ENCODE data around the gene CALHM3. TPM values are rescaled to one million over a fixed set of nuclear protein-coding genes. Genes with fewer than 3 reads are reported as not detected.

The CALHM3 gene
- total RNA-seq, 1 experiment from 2014 or later, result 13.1 TPM

DNA sequence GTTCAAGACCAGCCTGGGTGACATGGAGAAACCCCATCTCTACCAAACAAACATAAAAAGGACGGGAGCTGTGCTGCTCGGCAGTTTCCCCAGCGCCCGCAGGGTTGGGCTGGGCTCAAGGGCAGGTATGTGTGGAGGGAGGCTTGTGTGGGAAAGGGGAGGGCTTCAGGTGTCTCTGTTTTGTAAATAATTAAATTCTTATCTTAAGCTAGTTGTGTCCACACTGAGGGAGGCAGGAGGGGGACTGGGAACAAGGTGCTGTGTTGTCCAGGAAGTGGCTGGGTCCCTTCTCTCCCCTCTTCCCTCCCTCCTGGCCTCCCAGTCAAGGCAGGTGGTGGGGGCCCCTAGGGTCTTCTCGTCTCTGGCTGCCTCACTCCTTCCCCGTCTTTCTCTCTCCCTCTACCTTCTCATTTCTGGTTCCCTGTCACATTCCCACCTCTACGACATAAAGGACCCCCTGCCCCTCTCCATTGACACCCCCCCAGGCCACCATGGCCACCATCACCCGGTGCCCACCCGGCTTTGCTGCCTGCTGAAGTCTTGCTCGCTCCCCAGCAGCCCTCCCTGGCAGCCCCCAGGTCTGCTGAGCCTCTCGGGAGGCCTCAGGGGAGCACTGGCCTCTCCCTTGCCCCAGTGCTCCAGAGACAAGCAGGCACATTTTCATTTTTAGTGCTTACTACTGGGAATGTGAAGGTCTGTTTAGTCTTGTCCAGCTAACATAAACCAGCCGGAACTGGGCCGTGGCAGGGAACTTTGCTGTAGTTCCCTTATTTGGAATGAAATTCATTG is 33.7 kb upstream of the CALHM3 start:
- Histone ChIP-seq H3K4me2 (no peak overlapping the region), H3K27me3 (ENCODE audit: insufficient read depth, low read depth) (no peaks in the 10 kb centered on the region), H3K9me3 (ENCODE audit: insufficient read depth, low read depth) (no peaks in the 10 kb centered on the region), H3K9me2 (ENCODE audit: insufficient read depth) (no peaks in the 10 kb centered on the region), H3F3A (ENCODE audit: insufficient read depth, low read depth) (peaks cover 9% of the 10 kb centered on the region; the same call in 1 of the 2 replicates), H4K20me1 (ENCODE audit: insufficient read depth) (no peaks in the 10 kb centered on the region), H2AFZ (no peak overlapping the region), H3K4me3 (no peak overlapping the region), H3K27ac (no peak overlapping the region), H3K79me2 (ENCODE audit: low read depth) (no peaks in the 10 kb centered on the region), H3K4me1 (replicated peaks; ENCODE audit: insufficient read depth) (peaks cover 10% of the 10 kb centered on the region; the same call in 1 of the 2 replicates), H3K36me3 (ENCODE audit: low read depth) (no peaks in the 10 kb centered on the region)
- CTCF ChIA-PET, result no interaction called here
- no peak for TF ChIP-seq EZH2 (IDR thresholded peaks at IDR 0.05; ENCODE audit: low read depth)
- no peak for TF ChIP-seq CTCF (conservative IDR thresholded peaks at IDR 0.05)
- BruUV-seq (replicated peaks), result no TSS peak
- POLR2A ChIA-PET (ENCODE audit: unreplicated experiment), result no interaction called here
- intact Hi-C loops (cut with micrococcal nuclease; ENCODE audit: unreplicated experiment), result no loop called here
- no peak for DNase-seq

DNA sequence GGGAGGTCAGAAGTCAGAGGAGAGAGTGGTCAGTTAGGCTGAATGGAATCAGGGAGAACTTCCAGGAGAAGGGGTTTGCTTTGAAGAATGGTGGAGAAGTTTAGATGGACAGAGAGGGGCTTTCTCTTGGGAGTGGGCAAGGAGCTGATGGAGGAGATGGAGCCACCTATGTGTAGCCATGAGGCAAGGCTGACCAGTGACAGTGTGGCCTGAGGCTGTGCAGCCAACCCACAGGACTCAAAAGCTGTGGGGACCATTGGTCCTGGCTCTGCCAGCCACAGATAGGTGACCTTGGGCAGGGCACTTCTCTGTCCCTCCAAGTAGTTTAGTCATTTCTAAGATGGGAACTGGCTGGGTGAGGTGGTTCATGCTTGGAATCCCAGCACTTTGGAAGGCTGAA is 33.1 kb upstream of the CALHM3 start:
- intact Hi-C loops (cut with micrococcal nuclease; ENCODE audit: unreplicated experiment), result no loop called here
- Histone ChIP-seq H3K9me3 (ENCODE audit: insufficient read depth, low read depth) (no peaks in the 10 kb centered on the region), H2AFZ (no peak overlapping the region), H3K27ac (no peak overlapping the region), H3K4me2 (no peak overlapping the region), H3K4me1 (replicated peaks; ENCODE audit: insufficient read depth) (peaks cover 6% of the 10 kb centered on the region; the same call in 1 of the 2 replicates), H3K36me3 (ENCODE audit: low read depth) (no peaks in the 10 kb centered on the region), H3K79me2 (ENCODE audit: low read depth) (no peaks in the 10 kb centered on the region), H4K20me1 (ENCODE audit: insufficient read depth) (no peaks in the 10 kb centered on the region), H3K4me3 (no peak overlapping the region), H3K9me2 (ENCODE audit: insufficient read depth) (no peaks in the 10 kb centered on the region), H3F3A (ENCODE audit: insufficient read depth, low read depth) (peaks cover 4% of the 10 kb centered on the region; the same call in 1 of the 2 replicates), H3K27me3 (ENCODE audit: insufficient read depth, low read depth) (no peaks in the 10 kb centered on the region)
- DNase-seq, result no peak
- ChIA-PET CTCF (no interaction called here), POLR2A (ENCODE audit: unreplicated experiment) (no interaction called here)
- TF ChIP-seq CTCF (conservative IDR thresholded peaks at IDR 0.05) (no peak), EZH2 (IDR thresholded peaks at IDR 0.05; ENCODE audit: low read depth) (no peak)
- BruUV-seq (replicated peaks), result no TSS peak

- H2AFZ ChIP-seq, result no peak overlapping the region
- ChIA-PET POLR2A (ENCODE audit: unreplicated experiment) (no interaction called here), CTCF (no interaction called here)
- no peak overlapping the region for H3K4me3 ChIP-seq
- peaks cover 6% of the 10 kb centered on the region; the same call in 1 of the 2 replicates for H3K4me1 ChIP-seq (replicated peaks; ENCODE audit: insufficient read depth)
- BruUV-seq (replicated peaks), result no TSS peak
- no peak overlapping the region for H3K27ac ChIP-seq
- H3K9me3 ChIP-seq (ENCODE audit: insufficient read depth, low read depth), result no peaks in the 10 kb centered on the region
- no peaks in the 10 kb centered on the region for H3K79me2 ChIP-seq (ENCODE audit: low read depth)
- no peaks in the 10 kb centered on the region for H4K20me1 ChIP-seq (ENCODE audit: insufficient read depth)
- TF ChIP-seq CTCF (conservative IDR thresholded peaks at IDR 0.05) (no peak), EZH2 (IDR thresholded peaks at IDR 0.05; ENCODE audit: low read depth) (no peak)
- H3F3A ChIP-seq (ENCODE audit: insufficient read depth, low read depth), result peaks cover 4% of the 10 kb centered on the region; the same call in 1 of the 2 replicates
- intact Hi-C loops (cut with micrococcal nuclease; ENCODE audit: unreplicated experiment), result no loop called here
- no peaks in the 10 kb centered on the region for H3K27me3 ChIP-seq (ENCODE audit: insufficient read depth, low read depth)
- no peak for DNase-seq
- no peak overlapping the region for H3K4me2 ChIP-seq
- no peaks in the 10 kb centered on the region for H3K36me3 ChIP-seq (ENCODE audit: low read depth)
- H3K9me2 ChIP-seq (ENCODE audit: insufficient read depth), result no peaks in the 10 kb centered on the region
These were observed 32.0 kb upstream of the CALHM3 start for GRCh38 chr10:103510791-103511752.

All from PC-9 (cell line).